ENCODE measurements around the gene NTN4. TPM values are rescaled to one million over a fixed set of nuclear protein-coding genes. Genes with fewer than 3 reads are reported as not detected.

The NTN4 gene
- total RNA-seq, 1 donor from 2014 or later = 0.13 TPM

DNA sequence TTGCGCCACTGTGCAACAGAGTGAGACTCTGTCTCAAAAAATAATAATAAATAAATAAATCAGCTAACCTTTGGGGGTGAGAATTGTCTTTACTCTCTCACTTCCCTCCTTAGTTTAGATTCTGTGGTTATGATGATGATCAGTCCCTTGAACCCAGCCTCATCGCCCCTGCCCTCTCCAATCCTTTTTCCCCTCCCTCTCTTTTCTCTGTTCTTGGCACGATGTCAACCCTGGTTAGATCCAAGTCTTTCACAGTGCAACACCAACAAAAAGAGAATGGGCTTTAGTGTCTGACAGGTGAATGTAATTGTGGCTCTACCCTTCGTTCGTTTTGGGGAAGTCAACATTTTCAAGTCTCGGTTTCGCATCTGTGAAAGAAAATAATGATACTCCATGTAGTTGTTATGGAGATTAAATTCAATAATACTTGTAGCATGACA, 59.0 kb downstream of the NTN4 start:
- H3K4me1 Mint-ChIP-seq (ENCODE audit: unreplicated experiment) = no peaks in the 10 kb centered on the region
- no peak for DNase-seq (ENCODE audit: low spot score)
- H3K27ac Mint-ChIP-seq (ENCODE audit: unreplicated experiment) = no peak overlapping the region
- no peak overlapping the region for H3K4me3 Mint-ChIP-seq (ENCODE audit: unreplicated experiment)
- H3K36me3 Mint-ChIP-seq (ENCODE audit: low read depth, unreplicated experiment) = no peaks in the 10 kb centered on the region
- H3K9me3 Mint-ChIP-seq (ENCODE audit: unreplicated experiment) = no peaks in the 10 kb centered on the region
- no peaks in the 10 kb centered on the region for H3K27me3 Mint-ChIP-seq (ENCODE audit: unreplicated experiment)
- TF ChIP-seq, protein P1, sequence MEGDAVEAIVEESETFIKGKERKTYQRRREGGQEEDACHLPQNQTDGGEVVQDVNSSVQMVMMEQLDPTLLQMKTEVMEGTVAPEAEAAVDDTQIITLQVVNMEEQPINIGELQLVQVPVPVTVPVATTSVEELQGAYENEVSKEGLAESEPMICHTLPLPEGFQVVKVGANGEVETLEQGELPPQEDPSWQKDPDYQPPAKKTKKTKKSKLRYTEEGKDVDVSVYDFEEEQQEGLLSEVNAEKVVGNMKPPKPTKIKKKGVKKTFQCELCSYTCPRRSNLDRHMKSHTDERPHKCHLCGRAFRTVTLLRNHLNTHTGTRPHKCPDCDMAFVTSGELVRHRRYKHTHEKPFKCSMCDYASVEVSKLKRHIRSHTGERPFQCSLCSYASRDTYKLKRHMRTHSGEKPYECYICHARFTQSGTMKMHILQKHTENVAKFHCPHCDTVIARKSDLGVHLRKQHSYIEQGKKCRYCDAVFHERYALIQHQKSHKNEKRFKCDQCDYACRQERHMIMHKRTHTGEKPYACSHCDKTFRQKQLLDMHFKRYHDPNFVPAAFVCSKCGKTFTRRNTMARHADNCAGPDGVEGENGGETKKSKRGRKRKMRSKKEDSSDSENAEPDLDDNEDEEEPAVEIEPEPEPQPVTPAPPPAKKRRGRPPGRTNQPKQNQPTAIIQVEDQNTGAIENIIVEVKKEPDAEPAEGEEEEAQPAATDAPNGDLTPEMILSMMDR (IDR thresholded peaks at IDR 0.05; ENCODE audit: unreplicated experiment) = no peak

DNA sequence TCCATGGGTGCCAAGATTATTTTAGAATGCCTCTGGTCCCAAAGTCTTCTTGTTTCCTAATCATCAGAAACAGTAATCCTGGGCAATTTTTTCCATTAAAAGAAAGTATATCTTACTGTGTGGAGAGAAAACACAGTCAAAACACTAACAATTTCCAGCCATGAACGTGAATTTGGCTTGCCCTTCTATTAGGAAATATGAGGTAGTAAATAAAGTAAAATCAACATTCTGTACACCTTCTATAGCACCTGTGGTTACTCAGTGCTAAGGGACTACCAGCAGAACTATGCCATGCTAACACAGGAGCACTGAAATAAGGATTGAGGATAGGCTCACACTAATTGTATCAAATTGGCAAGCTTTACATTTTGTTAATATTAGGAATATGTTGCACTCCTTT, 60.1 kb downstream of the NTN4 start:
- TF ChIP-seq, protein P1 (IDR thresholded peaks at IDR 0.05; ENCODE audit: unreplicated experiment) = no peak
- Mint-ChIP-seq H3K27ac (ENCODE audit: unreplicated experiment) (no peak overlapping the region), H3K4me1 (ENCODE audit: unreplicated experiment) (no peaks in the 10 kb centered on the region), H3K36me3 (ENCODE audit: low read depth, unreplicated experiment) (no peaks in the 10 kb centered on the region), H3K9me3 (ENCODE audit: unreplicated experiment) (no peaks in the 10 kb centered on the region), H3K4me3 (ENCODE audit: unreplicated experiment) (no peak overlapping the region), H3K27me3 (ENCODE audit: unreplicated experiment) (no peaks in the 10 kb centered on the region)
- no peak for DNase-seq (ENCODE audit: low spot score)

DNA sequence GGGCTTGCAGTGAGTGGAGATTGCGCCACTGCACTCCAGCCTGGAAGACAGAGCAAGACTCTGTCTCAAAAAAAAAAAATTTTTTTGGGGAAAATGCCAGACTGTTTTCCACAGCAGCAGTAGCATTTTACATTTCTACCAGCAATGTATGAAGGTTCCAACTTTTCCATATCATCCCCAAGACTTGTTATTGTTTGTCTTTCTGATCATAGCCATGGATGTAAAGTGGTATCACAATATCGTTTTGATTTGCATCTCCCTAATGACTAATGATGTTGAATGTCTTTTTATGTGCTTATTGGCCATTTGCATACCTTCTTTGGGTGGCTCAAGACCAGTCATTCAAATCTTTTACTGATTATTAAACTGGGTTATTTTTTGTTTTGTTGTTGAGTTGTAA, 63.7 kb downstream of the NTN4 start:
- H3K4me3 Mint-ChIP-seq (ENCODE audit: unreplicated experiment) = no peak overlapping the region
- H3K27ac Mint-ChIP-seq (ENCODE audit: unreplicated experiment) = no peak overlapping the region
- TF ChIP-seq, protein P1 (IDR thresholded peaks at IDR 0.05; ENCODE audit: unreplicated experiment) = no peak
- H3K27me3 Mint-ChIP-seq (ENCODE audit: unreplicated experiment) = no peaks in the 10 kb centered on the region
- no peaks in the 10 kb centered on the region for H3K36me3 Mint-ChIP-seq (ENCODE audit: low read depth, unreplicated experiment)
- H3K4me1 Mint-ChIP-seq (ENCODE audit: unreplicated experiment) = no peaks in the 10 kb centered on the region
- no peak for DNase-seq (ENCODE audit: low spot score)
- no peaks in the 10 kb centered on the region for H3K9me3 Mint-ChIP-seq (ENCODE audit: unreplicated experiment)

DNA sequence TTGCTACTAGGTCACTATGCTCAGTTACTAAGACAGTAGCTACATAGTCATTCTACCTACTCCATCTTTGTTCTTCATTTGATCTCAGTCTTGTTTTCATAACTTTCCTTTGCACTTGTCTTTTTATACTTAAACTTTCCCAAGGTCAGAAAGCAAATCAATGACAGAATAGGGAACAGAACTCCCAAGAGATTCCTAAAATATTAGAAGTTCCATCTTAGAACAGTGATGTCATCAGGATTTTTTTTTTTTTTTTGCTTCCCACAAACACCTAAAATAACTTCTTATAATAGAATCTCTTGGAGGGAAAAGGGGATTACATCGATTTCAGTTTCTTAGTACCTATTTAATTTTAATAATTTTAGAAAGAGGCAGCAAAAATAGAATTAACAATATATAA, 65.8 kb downstream of the NTN4 start:
- H3K4me1 Mint-ChIP-seq (ENCODE audit: unreplicated experiment) = no peaks in the 10 kb centered on the region
- DNase-seq (ENCODE audit: low spot score) = no peak
- no peak overlapping the region for H3K27ac Mint-ChIP-seq (ENCODE audit: unreplicated experiment)

DNA sequence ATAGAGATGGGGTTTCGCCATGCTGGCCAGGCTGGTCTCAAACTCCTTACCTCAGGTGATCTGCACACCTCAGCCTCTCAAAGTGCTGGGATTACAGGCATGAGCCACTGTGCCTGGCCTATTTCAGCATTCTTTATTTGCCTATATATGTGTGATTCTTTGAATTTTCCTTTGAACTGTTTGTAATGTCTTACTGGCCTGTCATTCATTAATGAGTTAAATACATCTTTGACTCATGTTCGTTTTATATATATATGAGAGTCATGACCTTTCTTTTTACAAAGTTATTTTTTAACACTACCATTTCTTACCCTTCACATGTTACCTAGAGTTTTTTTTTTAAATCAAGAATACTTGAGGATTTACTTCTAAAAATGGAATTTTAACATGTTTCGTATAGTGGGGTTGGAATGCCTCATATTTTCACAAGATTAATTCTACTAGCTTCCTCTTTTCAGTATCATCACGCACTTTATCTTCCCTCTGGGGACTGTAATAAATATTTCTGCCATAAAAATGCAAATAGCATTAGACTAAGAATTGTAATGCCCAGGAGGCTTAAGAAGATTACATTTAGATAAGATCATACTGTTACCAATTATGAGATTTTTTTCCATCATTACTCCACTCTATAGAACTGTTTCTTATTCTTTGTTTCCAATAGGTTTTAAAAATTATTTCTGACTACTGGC, 66.7 kb downstream of the NTN4 start:
- DNase-seq (ENCODE audit: low spot score) = no peak
- Mint-ChIP-seq H3K9me3 (ENCODE audit: unreplicated experiment) (no peaks in the 10 kb centered on the region), H3K27ac (ENCODE audit: unreplicated experiment) (no peak overlapping the region)

More for the DNA sequence above, 65.8 kb downstream of the NTN4 start:
- Mint-ChIP-seq H3K27me3 (ENCODE audit: unreplicated experiment) (no peaks in the 10 kb centered on the region), H3K36me3 (ENCODE audit: low read depth, unreplicated experiment) (no peaks in the 10 kb centered on the region), H3K9me3 (ENCODE audit: unreplicated experiment) (no peaks in the 10 kb centered on the region), H3K4me3 (ENCODE audit: unreplicated experiment) (no peak overlapping the region)
- TF ChIP-seq, protein P1 (IDR thresholded peaks at IDR 0.05; ENCODE audit: unreplicated experiment) = no peak

More for the DNA sequence above, 66.7 kb downstream of the NTN4 start:
- Mint-ChIP-seq H3K27me3 (ENCODE audit: unreplicated experiment) (no peaks in the 10 kb centered on the region), H3K4me1 (ENCODE audit: unreplicated experiment) (peaks cover under 1% of the 10 kb centered on the region), H3K36me3 (ENCODE audit: low read depth, unreplicated experiment) (no peaks in the 10 kb centered on the region), H3K4me3 (ENCODE audit: unreplicated experiment) (no peak overlapping the region)
- TF ChIP-seq, protein P1 (IDR thresholded peaks at IDR 0.05; ENCODE audit: unreplicated experiment) = no peak
